Caco-2 (cell line): ENCODE results near the gene ADAMTS19. TPM values are rescaled to one million over a fixed set of nuclear protein-coding genes. Genes with fewer than 3 reads are reported as not detected.

ENCODE experiments used
- Bru-seq: library from RNA; stranded (reverse); fragments of 400-500 nt; gene quantifications from one replicate; lab custom pipeline; 2021; lab: Mats Ljungman, UMichigan
- BruChase-seq, 2 experiments: library from RNA; stranded (reverse); fragments of 400-500 nt; gene quantifications; one replicate each; lab custom pipeline; 2021; lab: Mats Ljungman, UMichigan
- BruUV-seq: library from RNA; stranded (reverse); fragments of 400-500 nt; replicated peaks from 2 replicates; lab custom pipeline; 2021; lab: Mats Ljungman, UMichigan
- CTCF ChIA-PET: fragments of 300-600 bp; sonication (Branson Sonifier 250); formaldehyde crosslinking; loops from one replicate; lab custom pipeline; 2022; ENCODE audit warnings: antibody characterized with exemption; lab: Charles Lee
- POLR2A ChIA-PET: fragments of 300-600 bp; sonication (Branson Sonifier 250); formaldehyde crosslinking; loops from one replicate; lab custom pipeline; 2022; ENCODE audit warnings: antibody characterized with exemption; lab: Charles Lee
- DNase-seq, 2 experiments: peaks; one replicate each; pipeline versions ENCODE4 v3.0.0 to v3.0.0-alpha.2; 2020 to 2022
- H3K27me3 ChIP-seq: replicated peaks from 2 replicates; pipeline ENCODE4 v1.6.0; 2011; ENCODE audit warnings: low read length; ENCODE audit not compliant: control insufficient read depth, insufficient read depth
- H3K36me3 ChIP-seq: 2 replicates; pipeline ENCODE4 v1.5.1; 2011; ENCODE audit warnings: low read length; ENCODE audit not compliant: control insufficient read depth, insufficient read depth
- H3K4me1 ChIP-seq: fragments of 250-450 bp; sonication (Bioruptor Pico); 2 replicates; pipeline ENCODE4 v1.5.1; 2020; ENCODE audit warnings: mild to moderate bottlenecking
- H3K4me3 ChIP-seq: 2 replicates; pipeline ENCODE4 v1.5.1; 2011; ENCODE audit warnings: low read depth, mild to moderate bottlenecking, control low read depth, low read length
- H3K9me3 ChIP-seq: fragments of 250-450 bp; sonication (Bioruptor Pico); 2 replicates; pipeline ENCODE4 v1.5.1; 2020; ENCODE audit warnings: mild to moderate bottlenecking, moderate library complexity
- H3K27ac Mint-ChIP-seq: one replicate; pipeline ENCODE4 v1.8.0; 2022; ENCODE audit warnings: mixed read lengths; ENCODE audit not compliant: unreplicated experiment
- H3K27me3 Mint-ChIP-seq: one replicate; pipeline ENCODE4 v1.8.0; 2022; ENCODE audit warnings: mixed read lengths; ENCODE audit not compliant: insufficient read depth, unreplicated experiment
- H3K36me3 Mint-ChIP-seq: one replicate; pipeline ENCODE4 v1.8.0; 2022; ENCODE audit warnings: mild to moderate bottlenecking, mixed read lengths; ENCODE audit not compliant: insufficient read depth, unreplicated experiment
- H3K4me1 Mint-ChIP-seq: one replicate; pipeline ENCODE4 v1.8.0; 2022; ENCODE audit warnings: low read depth, mixed read lengths; ENCODE audit not compliant: unreplicated experiment
- H3K4me3 Mint-ChIP-seq: one replicate; pipeline ENCODE4 v1.8.0; 2022; ENCODE audit warnings: mild to moderate bottlenecking, moderate library complexity, mixed read lengths; ENCODE audit not compliant: unreplicated experiment
- H3K9me3 Mint-ChIP-seq: one replicate; pipeline ENCODE4 v1.8.0; 2022; ENCODE audit warnings: mixed read lengths; ENCODE audit not compliant: unreplicated experiment
- intact Hi-C: fragments of 100-400 bp; cut with micrococcal nuclease; formaldehyde crosslinking; loops from one replicate; pipeline ENCODE4 v1.10.0; 2022; ENCODE audit not compliant: unreplicated experiment
- long read RNA-seq: library from polyadenylated mRNA; stranded (forward); transcript quantifications from one replicate; pipeline ENCODE4 v2.0.0, GENCODE V29; 2022
- total RNA-seq: library from RNA; stranded (reverse); gene quantifications from 2 replicates; pipeline ENCODE4 v1.2.3, GENCODE V29; 2022
- TF ChIP-seq, protein P1 (sequence below), 2 experiments: fragments of 200-600 bp in 1 of 2; IDR thresholded peaks; 1 replicate in 1 of 2; 2 replicates in 1 of 2; pipeline versions ENCODE4 v1.5.1 to v1.8.0; 2011 to 2022; ENCODE audit warnings: antibody characterized with exemption in 1 of 2, control low read depth in 1 of 2, inconsistent platforms in 1 of 2, low read depth in 1 of 2, low read length in 1 of 2, mild to moderate bottlenecking in 1 of 2, moderate library complexity in 1 of 2; ENCODE audit not compliant: insufficient read depth in 1 of 2, severe bottlenecking in 1 of 2, unreplicated experiment in 1 of 2

Gene ADAMTS19, protein sequence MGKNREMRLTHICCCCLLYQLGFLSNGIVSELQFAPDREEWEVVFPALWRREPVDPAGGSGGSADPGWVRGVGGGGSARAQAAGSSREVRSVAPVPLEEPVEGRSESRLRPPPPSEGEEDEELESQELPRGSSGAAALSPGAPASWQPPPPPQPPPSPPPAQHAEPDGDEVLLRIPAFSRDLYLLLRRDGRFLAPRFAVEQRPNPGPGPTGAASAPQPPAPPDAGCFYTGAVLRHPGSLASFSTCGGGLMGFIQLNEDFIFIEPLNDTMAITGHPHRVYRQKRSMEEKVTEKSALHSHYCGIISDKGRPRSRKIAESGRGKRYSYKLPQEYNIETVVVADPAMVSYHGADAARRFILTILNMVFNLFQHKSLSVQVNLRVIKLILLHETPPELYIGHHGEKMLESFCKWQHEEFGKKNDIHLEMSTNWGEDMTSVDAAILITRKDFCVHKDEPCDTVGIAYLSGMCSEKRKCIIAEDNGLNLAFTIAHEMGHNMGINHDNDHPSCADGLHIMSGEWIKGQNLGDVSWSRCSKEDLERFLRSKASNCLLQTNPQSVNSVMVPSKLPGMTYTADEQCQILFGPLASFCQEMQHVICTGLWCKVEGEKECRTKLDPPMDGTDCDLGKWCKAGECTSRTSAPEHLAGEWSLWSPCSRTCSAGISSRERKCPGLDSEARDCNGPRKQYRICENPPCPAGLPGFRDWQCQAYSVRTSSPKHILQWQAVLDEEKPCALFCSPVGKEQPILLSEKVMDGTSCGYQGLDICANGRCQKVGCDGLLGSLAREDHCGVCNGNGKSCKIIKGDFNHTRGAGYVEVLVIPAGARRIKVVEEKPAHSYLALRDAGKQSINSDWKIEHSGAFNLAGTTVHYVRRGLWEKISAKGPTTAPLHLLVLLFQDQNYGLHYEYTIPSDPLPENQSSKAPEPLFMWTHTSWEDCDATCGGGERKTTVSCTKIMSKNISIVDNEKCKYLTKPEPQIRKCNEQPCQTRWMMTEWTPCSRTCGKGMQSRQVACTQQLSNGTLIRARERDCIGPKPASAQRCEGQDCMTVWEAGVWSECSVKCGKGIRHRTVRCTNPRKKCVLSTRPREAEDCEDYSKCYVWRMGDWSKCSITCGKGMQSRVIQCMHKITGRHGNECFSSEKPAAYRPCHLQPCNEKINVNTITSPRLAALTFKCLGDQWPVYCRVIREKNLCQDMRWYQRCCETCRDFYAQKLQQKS
- total RNA-seq (0.95 and 2.4 TPM in 2 replicates), Bru-seq, nascent RNA (percentile 44 among the genes with signal in this experiment), BruChase-seq, experiment 1, labeled RNA remaining after a 2-hour chase (percentile 26 among the genes with signal in this experiment), BruChase-seq, experiment 2, labeled RNA remaining after a 6-hour chase (percentile 22 among the genes with signal in this experiment)
- long read RNA-seq, partial matches to known transcripts = 2 of 3 reads
- long read RNA-seq, other reads (novel, unspliced or antisense) = 1 of 3 reads

DNA sequence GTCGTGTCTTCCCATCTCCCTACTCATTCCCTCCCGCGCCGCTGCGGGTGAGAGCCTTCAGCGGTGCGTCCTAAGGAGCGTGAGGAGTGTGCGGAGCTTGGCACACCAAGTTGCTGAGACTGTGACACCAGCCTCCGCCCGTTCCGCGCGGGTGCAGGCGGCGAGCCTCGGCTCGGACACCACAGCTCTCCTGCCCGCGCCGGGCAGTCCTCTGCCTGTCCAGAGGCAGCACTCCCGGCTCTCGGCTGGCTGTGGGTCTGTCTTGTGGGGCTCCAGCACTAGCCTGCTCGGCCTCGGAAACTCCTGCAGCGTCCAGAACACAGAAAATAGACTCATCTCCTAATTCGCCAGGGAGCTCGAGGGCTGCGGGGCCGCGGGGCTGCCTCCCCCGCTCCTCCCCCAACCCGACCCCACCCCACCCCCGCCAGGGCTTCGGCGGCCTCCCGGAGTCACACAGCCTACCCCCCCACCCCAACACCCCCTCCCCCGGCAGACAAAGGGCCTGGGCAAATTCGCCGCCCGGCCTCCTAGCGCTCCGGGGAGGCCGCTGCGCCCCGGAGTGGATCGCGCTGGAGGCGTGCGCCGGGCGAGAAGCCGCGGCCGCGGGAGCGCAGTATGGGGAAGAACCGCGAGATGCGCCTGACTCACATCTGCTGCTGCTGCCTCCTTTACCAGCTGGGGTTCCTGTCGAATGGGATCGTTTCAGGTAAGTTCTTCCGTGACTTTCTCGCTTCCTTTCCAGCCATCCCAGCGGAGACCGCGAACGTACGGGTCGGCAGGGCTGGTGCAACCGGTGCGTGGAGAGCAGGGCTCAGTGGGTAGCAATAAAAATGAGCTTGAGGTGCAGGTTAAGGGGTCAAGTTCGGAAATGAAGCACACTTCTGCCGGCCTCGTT is at the start of gene ADAMTS19:
Gene ADAMTS19 (plus strand): TSS at position 522 of the 895 bp plus-strand sequence. CDS start 94 bp downstream, at position 616.
- ChIA-PET CTCF (interaction anchor here (0.8 kb wide), 1 partner anchor 422 kb away, joined by 6 read pairs; no protein-coding TSS in a partner anchor), POLR2A (no interaction called here)
- H3K9me3 ChIP-seq = no peaks in the 10 kb centered on the region
- H3K4me3 Mint-ChIP-seq = peak within 1 kb of the TSS; percentile 78
- H3K9me3 Mint-ChIP-seq = no peaks in the 10 kb centered on the region
- intact Hi-C loops = loop anchor here (5.0 to 10.0 kb wide), 2 partner anchors 48 to 95 kb away; no protein-coding TSS in a partner anchor
- no peaks in the 10 kb centered on the region for H3K4me1 Mint-ChIP-seq
- peaks cover 25% of the 10 kb centered on the region for H3K27me3 Mint-ChIP-seq
- no TSS peak for BruUV-seq
- H3K27me3 ChIP-seq = peaks cover 3% of the 10 kb centered on the region
- TF ChIP-seq, protein P1, sequence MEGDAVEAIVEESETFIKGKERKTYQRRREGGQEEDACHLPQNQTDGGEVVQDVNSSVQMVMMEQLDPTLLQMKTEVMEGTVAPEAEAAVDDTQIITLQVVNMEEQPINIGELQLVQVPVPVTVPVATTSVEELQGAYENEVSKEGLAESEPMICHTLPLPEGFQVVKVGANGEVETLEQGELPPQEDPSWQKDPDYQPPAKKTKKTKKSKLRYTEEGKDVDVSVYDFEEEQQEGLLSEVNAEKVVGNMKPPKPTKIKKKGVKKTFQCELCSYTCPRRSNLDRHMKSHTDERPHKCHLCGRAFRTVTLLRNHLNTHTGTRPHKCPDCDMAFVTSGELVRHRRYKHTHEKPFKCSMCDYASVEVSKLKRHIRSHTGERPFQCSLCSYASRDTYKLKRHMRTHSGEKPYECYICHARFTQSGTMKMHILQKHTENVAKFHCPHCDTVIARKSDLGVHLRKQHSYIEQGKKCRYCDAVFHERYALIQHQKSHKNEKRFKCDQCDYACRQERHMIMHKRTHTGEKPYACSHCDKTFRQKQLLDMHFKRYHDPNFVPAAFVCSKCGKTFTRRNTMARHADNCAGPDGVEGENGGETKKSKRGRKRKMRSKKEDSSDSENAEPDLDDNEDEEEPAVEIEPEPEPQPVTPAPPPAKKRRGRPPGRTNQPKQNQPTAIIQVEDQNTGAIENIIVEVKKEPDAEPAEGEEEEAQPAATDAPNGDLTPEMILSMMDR (IDR thresholded peaks at IDR 0.05; ENCODE audit: insufficient read depth in 1 of 2, low read depth in 1 of 2, low read length in 1 of 2, severe bottlenecking in 1 of 2, unreplicated experiment in 1 of 2) = no peak
- H3K4me1 ChIP-seq = no peaks in the 10 kb centered on the region; the same call in 1 of the 2 replicates
- H3K4me3 ChIP-seq = peak within 1 kb of the TSS; percentile 40
- no peaks in the 10 kb centered on the region for H3K36me3 ChIP-seq
- H3K36me3 Mint-ChIP-seq = peaks cover 12% of the 10 kb centered on the region
- peak; percentile 45 to 46 for DNase-seq
- H3K27ac Mint-ChIP-seq = no peak within 1 kb of the TSS

DNA sequence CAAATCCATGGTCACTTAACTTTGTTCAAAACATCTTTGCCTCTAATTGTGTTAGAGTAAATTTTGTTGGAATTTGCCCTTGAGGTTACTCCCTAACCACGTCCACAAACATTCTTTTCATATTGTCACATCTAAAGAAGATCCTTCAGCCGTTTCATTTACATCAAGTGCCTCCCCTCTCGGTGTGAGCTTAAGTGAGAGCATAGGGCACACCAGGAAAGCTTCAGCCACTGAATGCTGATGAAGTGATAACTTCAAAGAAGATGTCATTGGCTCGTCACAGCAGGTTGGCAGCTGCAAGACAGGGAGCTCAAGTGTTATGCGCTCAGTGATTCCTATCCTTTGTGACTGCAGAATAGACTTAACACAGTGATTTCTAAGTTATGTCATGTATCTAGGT is 49.6 kb upstream of the ADAMTS19 start:
- Mint-ChIP-seq H3K4me1 (peaks cover 18% of the 10 kb centered on the region), H3K4me3 (no peak overlapping the region), H3K9me3 (peaks cover 18% of the 10 kb centered on the region), H3K27ac (no peak overlapping the region), H3K36me3 (no peaks in the 10 kb centered on the region), H3K27me3 (peaks cover 2% of the 10 kb centered on the region)
- Histone ChIP-seq H3K9me3 (no peaks in the 10 kb centered on the region; the same call in 1 of the 2 replicates), H3K4me3 (no peak overlapping the region), H3K4me1 (peaks cover 26% of the 10 kb centered on the region; the same call in 1 of the 2 replicates), H3K36me3 (no peaks in the 10 kb centered on the region), H3K27me3 (no peaks in the 10 kb centered on the region)
- POLR2A ChIA-PET = no interaction called here
- TF ChIP-seq, protein P1 (IDR thresholded peaks at IDR 0.05; ENCODE audit: insufficient read depth in 1 of 2, low read depth in 1 of 2, low read length in 1 of 2, severe bottlenecking in 1 of 2, unreplicated experiment in 1 of 2) = no peak
- CTCF ChIA-PET = no interaction called here
- BruUV-seq = no TSS peak
- DNase-seq = peak; percentile 8 to 39
- intact Hi-C loops = loop anchor here (5.0 kb wide), 1 partner anchor 52 kb away; the partner anchor contains the start of gene ADAMTS19
